GM10266 (cell line): ENCODE results near the gene RAP1GAP2.
"Not testable (repeated sequence)": the region's sequence is repeated elsewhere in the genome, so short reads cannot be mapped to it uniquely, and the experiment has no call there.

Experiments used
- DNase-seq: peaks from one replicate; pipeline ENCODE4 v3.0.0; 2012; ENCODE audit errors: extremely low spot score
- TF ChIP-seq, protein P1 (sequence below): IDR thresholded peaks from 2 replicates; pipeline ENCODE4 v1.5.1; 2012; ENCODE audit warnings: mild to moderate bottlenecking, low read depth; ENCODE audit not compliant: control insufficient read depth, insufficient read depth; ENCODE audit errors: missing control alignments

The RAP1GAP2 gene

DNA sequence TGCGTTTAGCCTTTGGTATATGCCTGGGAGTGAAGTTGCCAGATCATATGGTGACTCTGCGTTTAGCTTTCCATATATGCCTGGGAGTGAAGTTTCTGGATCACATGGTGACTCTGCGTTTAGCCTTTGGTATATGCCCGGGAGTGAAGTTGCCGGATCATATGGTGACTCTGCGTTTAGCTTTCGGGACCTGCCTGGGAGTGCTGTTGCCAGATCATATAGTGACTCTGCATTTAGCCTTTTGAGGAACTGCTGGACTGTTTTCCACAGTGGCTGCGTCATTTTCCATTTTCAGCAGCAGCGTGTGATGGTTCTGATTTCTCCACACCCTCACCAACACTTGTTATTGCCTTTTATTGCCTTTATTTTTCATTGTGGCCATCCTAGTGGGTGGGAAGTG, 194.2 kb downstream of the RAP1GAP2 start:
- TF ChIP-seq, protein P1, sequence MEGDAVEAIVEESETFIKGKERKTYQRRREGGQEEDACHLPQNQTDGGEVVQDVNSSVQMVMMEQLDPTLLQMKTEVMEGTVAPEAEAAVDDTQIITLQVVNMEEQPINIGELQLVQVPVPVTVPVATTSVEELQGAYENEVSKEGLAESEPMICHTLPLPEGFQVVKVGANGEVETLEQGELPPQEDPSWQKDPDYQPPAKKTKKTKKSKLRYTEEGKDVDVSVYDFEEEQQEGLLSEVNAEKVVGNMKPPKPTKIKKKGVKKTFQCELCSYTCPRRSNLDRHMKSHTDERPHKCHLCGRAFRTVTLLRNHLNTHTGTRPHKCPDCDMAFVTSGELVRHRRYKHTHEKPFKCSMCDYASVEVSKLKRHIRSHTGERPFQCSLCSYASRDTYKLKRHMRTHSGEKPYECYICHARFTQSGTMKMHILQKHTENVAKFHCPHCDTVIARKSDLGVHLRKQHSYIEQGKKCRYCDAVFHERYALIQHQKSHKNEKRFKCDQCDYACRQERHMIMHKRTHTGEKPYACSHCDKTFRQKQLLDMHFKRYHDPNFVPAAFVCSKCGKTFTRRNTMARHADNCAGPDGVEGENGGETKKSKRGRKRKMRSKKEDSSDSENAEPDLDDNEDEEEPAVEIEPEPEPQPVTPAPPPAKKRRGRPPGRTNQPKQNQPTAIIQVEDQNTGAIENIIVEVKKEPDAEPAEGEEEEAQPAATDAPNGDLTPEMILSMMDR = no peak
- DNase-seq = no peak

DNA sequence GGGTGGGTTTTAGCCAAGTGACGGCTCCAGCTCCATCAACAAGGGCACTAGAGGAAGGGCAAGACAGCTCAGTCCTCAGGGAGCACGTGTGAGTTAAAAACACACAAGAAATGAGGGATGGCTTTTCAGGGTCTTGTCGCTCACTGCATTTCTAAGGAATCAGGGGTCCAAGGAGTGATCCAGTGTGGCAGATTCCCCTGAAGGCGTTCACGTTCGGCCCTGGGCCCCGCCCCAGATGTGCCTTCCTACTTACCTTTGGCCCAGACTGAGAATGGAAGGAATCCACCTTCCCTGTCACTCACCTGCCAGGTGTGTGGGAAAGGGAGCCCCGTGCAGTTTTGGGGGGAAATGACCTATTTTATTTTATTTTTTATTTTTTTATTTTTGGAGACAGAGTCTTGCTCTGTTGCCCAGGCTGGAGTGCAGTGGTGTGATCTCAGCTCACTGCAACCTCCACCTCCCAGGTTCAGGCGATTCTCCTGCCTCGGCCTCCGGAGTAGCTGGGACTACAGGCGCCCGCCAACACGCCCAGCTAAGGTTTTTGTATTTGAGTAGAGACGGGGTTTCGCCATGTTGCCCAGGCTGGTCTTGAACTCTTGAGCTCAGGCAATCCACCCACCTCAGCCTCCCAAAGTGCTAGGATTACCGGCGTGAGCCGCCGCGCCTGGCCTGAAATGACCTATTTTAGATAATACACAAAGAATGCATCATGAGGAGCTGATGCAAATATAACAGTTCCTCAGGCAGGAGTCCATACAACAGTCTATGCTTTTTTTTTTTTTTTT, 195.3 kb downstream of the RAP1GAP2 start:
- not testable (repeated sequence) for DNase-seq

DNA sequence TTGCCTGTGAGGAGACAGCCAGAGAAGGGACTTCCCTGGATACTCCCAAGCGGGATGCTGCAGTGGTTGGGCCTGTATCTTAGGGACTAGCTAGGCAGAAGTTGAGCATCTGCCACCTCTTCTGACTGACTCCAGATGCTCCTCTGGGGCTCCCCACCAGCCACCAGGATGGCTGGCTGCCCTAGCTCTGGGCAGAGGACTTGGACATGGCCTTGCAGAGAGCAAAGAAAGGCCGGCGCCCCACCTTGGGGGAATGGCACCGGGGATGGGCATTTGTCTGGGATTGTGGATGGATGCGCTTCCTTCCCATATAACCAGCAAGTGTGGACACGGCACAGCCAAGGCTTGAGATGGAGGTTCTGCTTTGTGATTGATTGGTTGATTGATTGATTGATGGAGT, 198.2 kb downstream of the RAP1GAP2 start:
- DNase-seq = no peak
- TF ChIP-seq, protein P1 = no peak

DNA sequence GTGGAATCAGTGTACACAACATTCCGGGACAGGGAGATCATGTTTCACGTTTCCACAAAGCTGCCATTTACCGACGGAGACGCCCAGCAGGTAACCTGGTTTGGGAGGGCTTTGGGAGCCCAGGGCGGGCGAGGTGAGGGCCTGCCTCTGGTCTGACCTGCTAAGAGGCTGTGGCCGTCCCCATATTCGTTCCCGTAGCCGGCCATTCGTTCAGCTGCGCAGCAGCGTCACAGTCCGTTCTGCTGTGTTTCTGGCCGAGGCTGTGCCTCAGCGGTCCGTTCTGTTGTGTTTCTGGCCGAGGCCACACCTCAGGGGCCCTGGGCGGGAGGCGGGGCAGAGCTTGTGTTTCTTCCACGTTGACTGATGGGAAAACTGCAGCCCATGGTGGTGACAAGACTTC, 199.1 kb downstream of the RAP1GAP2 start:
- no peak for DNase-seq
- TF ChIP-seq, protein P1 = no peak

DNA sequence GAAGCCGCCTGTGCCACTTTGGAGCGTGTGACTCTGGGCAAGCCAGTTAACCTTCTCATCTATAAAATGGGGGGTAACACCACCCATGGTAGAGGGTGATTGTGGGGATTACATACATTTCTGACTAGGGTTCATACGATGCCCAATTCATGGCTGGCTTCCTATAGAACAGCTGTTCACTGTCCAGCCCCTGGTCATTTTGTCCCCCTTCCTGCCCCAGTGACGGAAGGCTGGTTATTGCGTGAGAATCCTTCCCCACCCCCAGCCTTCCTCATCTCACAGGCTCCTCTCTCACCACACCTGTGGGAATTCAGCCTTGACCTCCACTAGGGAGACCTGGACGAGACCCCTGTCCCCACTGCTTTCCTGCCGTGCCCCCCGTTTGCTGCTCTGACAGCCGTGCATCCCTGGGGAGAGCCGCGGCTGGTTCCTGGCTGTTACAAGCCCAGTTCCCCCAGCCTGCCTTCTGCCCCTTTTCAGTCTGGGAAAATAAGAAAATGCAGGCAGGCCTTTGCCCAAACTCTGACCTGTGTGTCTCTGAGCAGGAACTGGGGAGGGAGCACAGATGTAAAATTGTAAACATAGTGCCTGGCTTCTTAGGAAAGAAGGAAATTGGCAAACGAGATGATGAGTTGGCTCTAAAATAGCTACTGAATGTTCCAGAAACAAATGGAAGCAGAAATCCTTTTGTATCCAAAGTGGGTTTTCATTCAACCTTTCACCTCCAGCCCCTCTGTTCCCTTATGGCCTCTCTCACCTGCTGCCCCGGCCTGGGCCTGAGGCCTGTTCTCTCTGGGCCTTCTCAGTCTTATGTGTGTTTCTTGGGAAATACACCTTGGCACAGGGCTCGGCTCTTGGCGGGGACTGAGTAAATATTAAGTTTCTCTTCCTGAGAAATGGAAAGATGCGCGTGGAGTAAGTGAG, 199.9 kb downstream of the RAP1GAP2 start:
- TF ChIP-seq, protein P1 = no peak
- no peak for DNase-seq

DNA sequence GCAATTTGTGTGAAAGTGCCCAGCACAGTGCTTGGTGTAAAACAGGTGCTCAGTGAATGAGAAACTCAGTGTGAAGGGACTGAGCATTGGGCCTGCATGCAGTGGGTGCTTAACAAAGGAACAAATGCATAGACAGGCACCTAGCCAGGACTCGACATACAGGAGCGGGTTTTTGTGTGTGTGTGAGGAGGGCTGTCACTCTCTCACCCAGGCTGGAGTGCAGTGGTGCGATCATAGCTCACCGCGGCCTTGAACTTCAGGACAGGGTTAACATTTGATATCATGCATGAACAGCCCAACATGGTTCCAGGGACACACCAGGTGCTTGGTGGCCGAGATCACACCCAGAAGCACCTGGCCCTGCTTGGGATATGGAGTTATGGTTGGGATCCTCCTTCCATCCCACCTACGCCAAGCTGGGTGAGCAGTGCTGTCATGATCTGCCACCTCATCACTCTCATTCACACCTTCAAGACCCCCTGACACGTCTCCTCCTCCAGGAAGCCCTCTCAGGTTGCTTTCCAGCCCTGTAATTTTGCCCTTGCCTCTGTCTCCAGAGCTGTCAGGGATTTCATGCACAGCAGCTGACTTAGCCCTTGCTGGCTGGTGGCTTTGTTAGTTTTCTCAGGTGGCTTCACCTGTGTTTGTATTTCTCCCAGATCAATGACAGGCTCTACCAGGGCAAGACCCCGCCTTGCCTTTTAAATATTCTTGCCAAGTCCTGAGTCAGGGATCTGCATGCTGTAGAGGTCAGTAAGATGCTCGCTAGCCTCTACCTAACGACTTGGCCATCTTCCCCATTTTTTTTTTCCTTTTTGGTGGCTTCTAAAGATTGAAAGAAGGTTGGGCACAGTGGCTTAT, 200.8 kb downstream of the RAP1GAP2 start:
- no peak for DNase-seq
- TF ChIP-seq, protein P1 = no peak

DNA sequence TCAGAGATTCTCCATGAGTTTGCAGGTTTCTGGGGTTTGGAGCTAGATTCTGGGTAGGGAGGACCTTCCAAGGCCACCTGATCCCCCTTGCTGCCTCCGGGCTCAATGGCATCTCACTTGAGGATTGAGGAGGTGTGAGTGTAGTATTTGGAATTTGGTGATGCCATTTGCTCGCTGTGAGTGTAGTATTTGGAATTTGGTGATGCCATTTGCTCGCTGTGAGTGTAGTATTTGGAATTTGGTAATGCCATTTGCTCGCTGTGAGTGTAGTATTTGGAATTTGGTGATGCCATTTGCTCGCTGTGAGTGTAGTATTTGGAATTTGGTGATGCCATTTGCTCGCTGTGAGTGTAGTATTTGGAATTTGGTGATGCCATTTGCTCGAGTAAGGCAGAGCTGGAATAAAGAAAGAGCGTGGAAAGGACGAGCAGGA, 202.2 kb downstream of the RAP1GAP2 start:
- not testable (repeated sequence) for DNase-seq
